HK-2 (cell line): ENCODE results near the gene EPRS1.
"Not testable (repeated sequence)": the region's sequence is repeated elsewhere in the genome, so short reads cannot be mapped to it uniquely, and the experiment has no call there.

ENCODE experiments used
- DNase-seq: peaks from one replicate; pipeline ENCODE4 v3.0.0-alpha.2; 2018; ENCODE audit not compliant: unreplicated experiment

Gene EPRS1

GRCh38 chr1:220046052-220046930, at the start of gene EPRS1:
EPRS1 (minus strand) TSS chr1:220046505; CDS start chr1:220046388, 117 bp downstream.
- peak; percentile 97 for DNase-seq

- peak; percentile 93 for DNase-seq
Measured at GRCh38 chr1:220094016-220094911, 48.0 kb upstream of the EPRS1 start, which contains the start of gene IARS2. IARS2 (plus strand) TSS chr1:220094132; CDS start chr1:220094217, 85 bp downstream.

- DNase-seq: no peak
Measured at GRCh38 chr1:220093361-220094015, 47.2 kb upstream of the EPRS1 start.

- no peak for DNase-seq
Measured at GRCh38 chr1:220092694-220093093, 46.4 kb upstream of the EPRS1 start.

- DNase-seq: peak; percentile 99
Measured at GRCh38 chr1:220089650-220090556, 43.6 kb upstream of the EPRS1 start, which contains the start of gene BPNT1. BPNT1 (minus strand) TSS chr1:220089788; CDS start chr1:220079846, 9,942 bp downstream.

GRCh38 chr1:220086261-220086686, 40.0 kb upstream of the EPRS1 start:
- DNase-seq: not testable (repeated sequence)

- no peak for DNase-seq
Measured at GRCh38 chr1:220084460-220084859, 38.2 kb upstream of the EPRS1 start.

GRCh38 chr1:220077887-220078286, 31.6 kb upstream of the EPRS1 start:
- DNase-seq: no peak

- no peak for DNase-seq
Measured at GRCh38 chr1:220076861-220077762, 30.8 kb upstream of the EPRS1 start.

- DNase-seq: no peak
Measured at GRCh38 chr1:220067269-220068204, 21.2 kb upstream of the EPRS1 start.

GRCh38 chr1:220062629-220063028, 16.3 kb upstream of the EPRS1 start:
- no peak for DNase-seq

- DNase-seq: no peak
Measured at GRCh38 chr1:220060876-220061275, 14.6 kb upstream of the EPRS1 start.

GRCh38 chr1:220056374-220056773, 10.1 kb upstream of the EPRS1 start:
- DNase-seq: no peak

GRCh38 chr1:220045356-220046051, 801 bp downstream of the EPRS1 start:
- DNase-seq: no peak

- no peak for DNase-seq
Measured at GRCh38 chr1:220044678-220045355, 1.5 kb downstream of the EPRS1 start.

GRCh38 chr1:220043646-220044045, 2.7 kb downstream of the EPRS1 start:
- DNase-seq: no peak

GRCh38 chr1:220040028-220040596, 6.2 kb downstream of the EPRS1 start:
- DNase-seq: no peak
